ENCODE measurements around the gene WASHC4. TPM values are rescaled to one million over a fixed set of nuclear protein-coding genes. Genes with fewer than 3 reads are reported as not detected.

The WASHC4 gene
- total RNA-seq, 1 experiment from 2014 or later, result 44.7 TPM

DNA sequence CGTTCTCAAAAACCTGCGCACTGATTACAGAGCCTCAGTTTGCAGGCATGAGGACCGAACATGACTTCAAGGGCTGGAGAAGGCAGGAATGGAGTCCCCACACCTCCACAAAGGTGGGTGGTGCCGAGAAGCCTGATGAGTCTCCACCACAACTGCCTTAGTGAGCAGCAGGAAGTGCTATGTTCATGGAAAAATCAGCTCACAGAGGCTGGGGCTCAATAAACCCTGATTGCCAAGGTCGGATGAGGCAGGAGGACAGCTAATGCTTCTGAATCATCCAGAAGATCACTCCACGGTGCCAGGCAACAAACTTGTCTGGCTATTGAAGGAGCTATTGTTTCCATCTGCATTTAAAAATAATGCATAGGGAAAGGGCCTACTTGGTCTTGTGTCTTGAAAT lies 97.4 kb downstream of the WASHC4 start:
- ATAC-seq, result no peak; the same call in 1 of the 2 replicates
- CTCF ChIA-PET, result no interaction called here
- in situ Hi-C loops (cut with HindIII; ENCODE audit: low pct_unique_long_range_greater_than_20kb, low sequenced_read_pairs) (no loop called here), intact Hi-C loops (cut with micrococcal nuclease; ENCODE audit: unreplicated experiment) (no loop called here)
- POLR2A ChIA-PET, result no interaction called here
- no peak for DNase-seq (ENCODE audit: low read depth, low spot score)
- Histone ChIP-seq H3K4me1 (ENCODE audit: control insufficient read depth, insufficient read depth, low read length) (no peaks in the 10 kb centered on the region), H3K36me3 (ENCODE audit: control insufficient read depth, insufficient read depth, low read length) (no peaks in the 10 kb centered on the region; the same call in 1 of the 2 replicates), H3K9me3 (ENCODE audit: control insufficient read depth, insufficient read depth, low read depth, low read length) (no peaks in the 10 kb centered on the region), H3K4me3 (ENCODE audit: low read depth in 2 of 2, low read length in 2 of 2) (no peak overlapping the region), H3K27me3 (ENCODE audit: control insufficient read depth, insufficient read depth, low read length) (no peaks in the 10 kb centered on the region), H3K27ac (ENCODE audit: low read length) (no peak overlapping the region)
- BruUV-seq (replicated peaks), result no TSS peak
- no peak for TF ChIP-seq POLR2AphosphoS5 (IDR thresholded peaks at IDR 0.05; ENCODE audit: low read depth, low read length)
- TF ChIP-seq, protein P1, sequence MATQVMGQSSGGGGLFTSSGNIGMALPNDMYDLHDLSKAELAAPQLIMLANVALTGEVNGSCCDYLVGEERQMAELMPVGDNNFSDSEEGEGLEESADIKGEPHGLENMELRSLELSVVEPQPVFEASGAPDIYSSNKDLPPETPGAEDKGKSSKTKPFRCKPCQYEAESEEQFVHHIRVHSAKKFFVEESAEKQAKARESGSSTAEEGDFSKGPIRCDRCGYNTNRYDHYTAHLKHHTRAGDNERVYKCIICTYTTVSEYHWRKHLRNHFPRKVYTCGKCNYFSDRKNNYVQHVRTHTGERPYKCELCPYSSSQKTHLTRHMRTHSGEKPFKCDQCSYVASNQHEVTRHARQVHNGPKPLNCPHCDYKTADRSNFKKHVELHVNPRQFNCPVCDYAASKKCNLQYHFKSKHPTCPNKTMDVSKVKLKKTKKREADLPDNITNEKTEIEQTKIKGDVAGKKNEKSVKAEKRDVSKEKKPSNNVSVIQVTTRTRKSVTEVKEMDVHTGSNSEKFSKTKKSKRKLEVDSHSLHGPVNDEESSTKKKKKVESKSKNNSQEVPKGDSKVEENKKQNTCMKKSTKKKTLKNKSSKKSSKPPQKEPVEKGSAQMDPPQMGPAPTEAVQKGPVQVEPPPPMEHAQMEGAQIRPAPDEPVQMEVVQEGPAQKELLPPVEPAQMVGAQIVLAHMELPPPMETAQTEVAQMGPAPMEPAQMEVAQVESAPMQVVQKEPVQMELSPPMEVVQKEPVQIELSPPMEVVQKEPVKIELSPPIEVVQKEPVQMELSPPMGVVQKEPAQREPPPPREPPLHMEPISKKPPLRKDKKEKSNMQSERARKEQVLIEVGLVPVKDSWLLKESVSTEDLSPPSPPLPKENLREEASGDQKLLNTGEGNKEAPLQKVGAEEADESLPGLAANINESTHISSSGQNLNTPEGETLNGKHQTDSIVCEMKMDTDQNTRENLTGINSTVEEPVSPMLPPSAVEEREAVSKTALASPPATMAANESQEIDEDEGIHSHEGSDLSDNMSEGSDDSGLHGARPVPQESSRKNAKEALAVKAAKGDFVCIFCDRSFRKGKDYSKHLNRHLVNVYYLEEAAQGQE (IDR thresholded peaks at IDR 0.05; ENCODE audit: insufficient read depth in 1 of 2, low read depth in 2 of 2, low read length in 1 of 2), result no peak
- TF ChIP-seq TCF7L2 (IDR thresholded peaks at IDR 0.05; ENCODE audit: low read depth, low read length), result no peak
- TF ChIP-seq, protein P2, sequence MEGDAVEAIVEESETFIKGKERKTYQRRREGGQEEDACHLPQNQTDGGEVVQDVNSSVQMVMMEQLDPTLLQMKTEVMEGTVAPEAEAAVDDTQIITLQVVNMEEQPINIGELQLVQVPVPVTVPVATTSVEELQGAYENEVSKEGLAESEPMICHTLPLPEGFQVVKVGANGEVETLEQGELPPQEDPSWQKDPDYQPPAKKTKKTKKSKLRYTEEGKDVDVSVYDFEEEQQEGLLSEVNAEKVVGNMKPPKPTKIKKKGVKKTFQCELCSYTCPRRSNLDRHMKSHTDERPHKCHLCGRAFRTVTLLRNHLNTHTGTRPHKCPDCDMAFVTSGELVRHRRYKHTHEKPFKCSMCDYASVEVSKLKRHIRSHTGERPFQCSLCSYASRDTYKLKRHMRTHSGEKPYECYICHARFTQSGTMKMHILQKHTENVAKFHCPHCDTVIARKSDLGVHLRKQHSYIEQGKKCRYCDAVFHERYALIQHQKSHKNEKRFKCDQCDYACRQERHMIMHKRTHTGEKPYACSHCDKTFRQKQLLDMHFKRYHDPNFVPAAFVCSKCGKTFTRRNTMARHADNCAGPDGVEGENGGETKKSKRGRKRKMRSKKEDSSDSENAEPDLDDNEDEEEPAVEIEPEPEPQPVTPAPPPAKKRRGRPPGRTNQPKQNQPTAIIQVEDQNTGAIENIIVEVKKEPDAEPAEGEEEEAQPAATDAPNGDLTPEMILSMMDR (IDR thresholded peaks at IDR 0.05), result no peak
- TF ChIP-seq SIN3A (IDR thresholded peaks at IDR 0.05; ENCODE audit: borderline replicate concordance, insufficient read depth, low read depth, low read length), result no peak

DNA sequence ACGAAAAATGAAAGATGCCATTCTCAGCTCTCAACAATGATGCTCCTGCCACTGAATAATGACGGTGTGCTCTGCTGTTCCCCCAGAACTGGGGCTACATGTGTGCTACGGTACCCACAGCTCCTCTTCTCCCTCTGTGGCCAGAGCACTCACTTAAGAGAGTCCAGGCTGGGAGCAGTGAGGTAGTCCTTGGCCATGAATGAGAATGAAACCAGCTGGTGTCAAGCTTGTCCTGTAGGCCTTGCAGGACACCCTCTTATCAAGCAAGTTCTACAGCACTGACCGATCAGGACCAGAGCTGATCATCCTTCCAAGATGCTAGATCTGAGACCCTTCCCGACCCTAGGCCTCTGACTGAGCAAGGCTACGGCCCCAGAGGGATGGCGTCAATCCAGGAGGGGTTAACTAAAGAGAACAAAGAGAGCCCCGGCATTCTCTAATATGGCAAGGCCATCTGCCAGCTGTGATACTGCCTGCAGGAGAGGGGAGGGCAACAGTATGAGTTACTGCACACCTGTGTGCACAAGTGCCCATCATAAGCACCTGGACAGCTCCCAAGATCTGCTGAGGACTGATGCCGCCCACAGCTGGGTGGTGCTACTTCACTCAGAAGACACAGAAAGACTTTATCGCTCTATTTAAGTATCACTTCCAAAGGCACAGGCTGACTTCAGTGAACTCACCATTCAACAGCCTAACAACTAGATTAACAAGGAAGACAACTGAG lies 98.0 kb downstream of the WASHC4 start:
- no peaks in the 10 kb centered on the region for H3K27me3 ChIP-seq (ENCODE audit: control insufficient read depth, insufficient read depth, low read length)
- intact Hi-C loops (cut with micrococcal nuclease; ENCODE audit: unreplicated experiment), result no loop called here
- H3K4me3 ChIP-seq (ENCODE audit: low read depth in 2 of 2, low read length in 2 of 2), result no peak overlapping the region
- H3K9me3 ChIP-seq (ENCODE audit: control insufficient read depth, insufficient read depth, low read depth, low read length), result no peaks in the 10 kb centered on the region
- no TSS peak for BruUV-seq (replicated peaks)
- DNase-seq (ENCODE audit: low read depth, low spot score) (no peak), ATAC-seq (0 out of 2 replicates have a peak, but pooled peaks have one; percentile 40)
- POLR2A ChIA-PET, result no interaction called here
- CTCF ChIA-PET, result no interaction called here
- H3K4me1 ChIP-seq (ENCODE audit: control insufficient read depth, insufficient read depth, low read length), result no peaks in the 10 kb centered on the region
- TF ChIP-seq, protein P2 (IDR thresholded peaks at IDR 0.05), result no peak
- no peak for TF ChIP-seq POLR2AphosphoS5 (IDR thresholded peaks at IDR 0.05; ENCODE audit: low read depth, low read length)
- TF ChIP-seq, protein P1 (IDR thresholded peaks at IDR 0.05; ENCODE audit: insufficient read depth in 1 of 2, low read depth in 2 of 2, low read length in 1 of 2), result 0 out of 4 replicates have a peak, but pooled peaks of 1 of the 2 experiments have one; percentile 25
- no peak for TF ChIP-seq TCF7L2 (IDR thresholded peaks at IDR 0.05; ENCODE audit: low read depth, low read length)
- no peak for TF ChIP-seq SIN3A (IDR thresholded peaks at IDR 0.05; ENCODE audit: borderline replicate concordance, insufficient read depth, low read depth, low read length)
- H3K27ac ChIP-seq (ENCODE audit: low read length), result no peak overlapping the region
- in situ Hi-C loops (cut with HindIII; ENCODE audit: low pct_unique_long_range_greater_than_20kb, low sequenced_read_pairs), result no loop called here
- no peaks in the 10 kb centered on the region; the same call in 1 of the 2 replicates for H3K36me3 ChIP-seq (ENCODE audit: control insufficient read depth, insufficient read depth, low read length)

Measured in Panc1 (cell line).